WTC11 (cell line): ENCODE data around the gene SPP1. TPM values are rescaled to one million over a fixed set of nuclear protein-coding genes. Genes with fewer than 3 reads are reported as not detected.

Source experiments
- ATAC-seq: fragments of 200-7000 bp; cut with Tn5 transposase; 2 replicates; pipeline ENCODE4 v1.10.0; 2021; ENCODE audit warnings: mild to moderate bottlenecking, moderate library complexity
- CTCF ChIA-PET: fragments of 300-600 bp; sonication (Branson Sonifier 250); formaldehyde crosslinking; loops from one replicate; lab custom pipeline; 2021; ENCODE audit warnings: antibody characterized with exemption; lab: Charles Lee
- POLR2A ChIA-PET: fragments of 350-600 bp; sonication (Branson Sonifier 250); formaldehyde crosslinking; loops from one replicate; lab custom pipeline; 2021; ENCODE audit warnings: antibody characterized with exemption; lab: Charles Lee
- DNase-seq: peaks from one replicate; pipeline ENCODE4 v3.0.0; 2021; ENCODE audit warnings: low spot score
- H3K27ac Mint-ChIP-seq: 2 replicates; pipeline ENCODE4 v1.8.0; 2021; ENCODE audit warnings: mixed read lengths
- H3K27me3 Mint-ChIP-seq: 2 replicates; pipeline ENCODE4 v1.8.0; 2021; ENCODE audit warnings: low read depth, mild to moderate bottlenecking, moderate library complexity, mixed read lengths
- H3K36me3 Mint-ChIP-seq: 2 replicates; pipeline ENCODE4 v1.8.0; 2021; ENCODE audit warnings: mixed read lengths
- H3K4me1 Mint-ChIP-seq: 2 replicates; pipeline ENCODE4 v1.8.0; 2022; ENCODE audit warnings: mixed read lengths
- H3K4me3 Mint-ChIP-seq: 2 replicates; pipeline ENCODE4 v1.8.0; 2021; ENCODE audit warnings: mild to moderate bottlenecking, moderate library complexity, mixed read lengths
- H3K9me3 Mint-ChIP-seq: 2 replicates; pipeline ENCODE4 v1.8.0; 2021; ENCODE audit warnings: mixed read lengths
- ESRRA ChIP-seq: sonication (generic); formaldehyde crosslinking; IDR thresholded peaks from 2 replicates; pipeline ENCODE4 v1.8.1; 2022; ENCODE audit warnings: mild to moderate bottlenecking, missing genetic modification reagents, borderline replicate concordance
- FOXP1 ChIP-seq: sonication (generic); formaldehyde crosslinking; IDR thresholded peaks from 2 replicates; pipeline ENCODE4 v1.8.0; 2022; ENCODE audit warnings: missing genetic modification reagents, mild to moderate bottlenecking, moderate library complexity, borderline replicate concordance
- GRHL2 ChIP-seq: fragments of 250-450 bp; sonication (Bioruptor Pico); IDR thresholded peaks from 2 replicates; pipeline ENCODE4 v1.8.0; 2022; ENCODE audit warnings: mild to moderate bottlenecking, moderate library complexity; ENCODE audit not compliant: insufficient replicate concordance, severe bottlenecking
- IRF2 ChIP-seq: sonication (generic); formaldehyde crosslinking; IDR thresholded peaks from 2 replicates; pipeline ENCODE4 v1.8.0; 2022; ENCODE audit warnings: low read depth, missing genetic modification reagents, borderline replicate concordance
- KAT7 ChIP-seq: sonication (generic); formaldehyde crosslinking; IDR thresholded peaks from 2 replicates; pipeline ENCODE4 v1.8.1; 2023; ENCODE audit warnings: missing genetic modification reagents, mild to moderate bottlenecking, borderline replicate concordance
- RORB ChIP-seq: fragments of 250-450 bp; sonication (Bioruptor Pico); IDR thresholded peaks from 2 replicates; pipeline ENCODE4 v1.9.0; 2021; ENCODE audit warnings: mild to moderate bottlenecking
- SOX15 ChIP-seq: fragments of 250-450 bp; sonication (Bioruptor Pico); IDR thresholded peaks from 2 replicates; pipeline ENCODE4 v1.9.0; 2021; ENCODE audit warnings: mild to moderate bottlenecking
- SP1 ChIP-seq: sonication (generic); formaldehyde crosslinking; conservative IDR thresholded peaks from 2 replicates; pipeline ENCODE4 v1.8.1; 2022; ENCODE audit warnings: missing genetic modification reagents
- ZNF138 ChIP-seq: sonication (generic); formaldehyde crosslinking; conservative IDR thresholded peaks from 2 replicates; pipeline ENCODE4 v1.8.1; 2022; ENCODE audit warnings: mild to moderate bottlenecking, moderate library complexity, missing genetic modification reagents
- ZNF232 ChIP-seq: sonication (generic); formaldehyde crosslinking; IDR thresholded peaks from 2 replicates; pipeline ENCODE4 v1.8.0; 2022; ENCODE audit warnings: mild to moderate bottlenecking, missing genetic modification reagents
- ZNF263 ChIP-seq: sonication (generic); formaldehyde crosslinking; IDR thresholded peaks from 2 replicates; pipeline ENCODE4 v1.8.1; 2022; ENCODE audit warnings: low read depth, mild to moderate bottlenecking, moderate library complexity, missing genetic modification reagents
- ZNF416 ChIP-seq: fragments of 250-450 bp; sonication (Bioruptor Pico); IDR thresholded peaks from 2 replicates; pipeline ENCODE4 v1.9.0; 2021; ENCODE audit warnings: mild to moderate bottlenecking, inconsistent platforms
- ZNF671 ChIP-seq: fragments of 250-450 bp; sonication (Bioruptor Pico); IDR thresholded peaks from 2 replicates; pipeline ENCODE4 v1.8.0; 2021; ENCODE audit warnings: mild to moderate bottlenecking
- total RNA-seq: library from RNA; stranded (reverse); gene quantifications from 3 replicates; pipeline ENCODE4 v1.2.3, GENCODE V29; 2021
- TF ChIP-seq, protein P1 (sequence below): fragments of 250-450 bp; sonication (Bioruptor Pico); IDR thresholded peaks from 2 replicates; pipeline ENCODE4 v1.9.0; 2021; ENCODE audit warnings: moderate library complexity, mild to moderate bottlenecking, inconsistent platforms, borderline replicate concordance
- TF ChIP-seq, protein P2 (sequence below): fragments of 250-450 bp; sonication (Bioruptor Pico); IDR thresholded peaks from 2 replicates; pipeline ENCODE4 v2.1.2; 2022; ENCODE audit warnings: mild to moderate bottlenecking, moderate library complexity
- TF ChIP-seq, protein P3 (sequence below): sonication (generic); formaldehyde crosslinking; IDR thresholded peaks from 2 replicates; pipeline ENCODE4 v1.8.0; 2022; ENCODE audit warnings: mild to moderate bottlenecking, missing genetic modification reagents
- TF ChIP-seq, protein P4 (sequence below): fragments of 250-450 bp; sonication (Bioruptor Pico); IDR thresholded peaks from 2 replicates; pipeline ENCODE4 v1.9.0; 2021; ENCODE audit warnings: mild to moderate bottlenecking
- TF ChIP-seq, protein P5 (sequence below): fragments of 200-600 bp; IDR thresholded peaks from 2 replicates; pipeline ENCODE4 v1.8.0; 2022; ENCODE audit warnings: antibody characterized with exemption
- TF ChIP-seq, protein P6 (sequence below): sonication (generic); formaldehyde crosslinking; IDR thresholded peaks from 2 replicates; pipeline ENCODE4 v1.8.0; 2022; ENCODE audit warnings: missing genetic modification reagents
- TF ChIP-seq, protein P7 (sequence below): sonication (generic); formaldehyde crosslinking; IDR thresholded peaks from 2 replicates; pipeline ENCODE4 v1.8.1; 2023; ENCODE audit warnings: mild to moderate bottlenecking, moderate library complexity, missing genetic modification reagents
- TF ChIP-seq, protein P8 (sequence below): sonication (generic); formaldehyde crosslinking; IDR thresholded peaks from 2 replicates; pipeline ENCODE4 v1.8.1; 2022; ENCODE audit warnings: mild to moderate bottlenecking, missing genetic modification reagents, moderate library complexity, borderline replicate concordance
- TF ChIP-seq, protein P9 (sequence below): sonication (generic); formaldehyde crosslinking; conservative IDR thresholded peaks from 2 replicates; pipeline ENCODE4 v1.8.1; 2022; ENCODE audit warnings: mild to moderate bottlenecking, missing genetic modification reagents

The SPP1 gene
- total RNA-seq, 1 experiment from 2014 or later, result 56.6 TPM

DNA sequence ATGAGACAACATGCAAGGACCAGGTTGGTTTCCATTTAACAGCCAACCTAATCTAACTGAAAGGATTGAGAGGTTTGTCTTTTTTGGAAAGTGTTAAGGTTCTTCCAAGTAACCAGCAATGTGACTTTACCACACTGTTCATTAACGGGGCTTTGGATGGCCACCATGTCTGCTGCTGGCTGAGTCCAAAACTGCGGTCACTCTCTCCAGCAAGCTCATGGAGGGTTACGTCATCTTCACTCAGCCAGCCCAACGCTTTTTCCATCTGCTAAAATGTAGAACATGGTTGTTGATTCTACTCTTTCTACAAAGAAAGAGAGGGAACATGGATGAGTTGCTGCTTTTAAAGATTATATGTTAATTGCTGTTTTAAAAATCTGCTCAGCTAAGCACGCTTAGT, 43.0 kb downstream of the SPP1 start:
- POLR2A ChIA-PET, result no interaction called here
- ATAC-seq (no peak), DNase-seq (no peak)
- H3K36me3 Mint-ChIP-seq, result peaks cover 26% of the 10 kb centered on the region
- CTCF ChIA-PET, result no interaction called here
- H3K4me1 Mint-ChIP-seq, result peaks cover 37% of the 10 kb centered on the region
- H3K4me3 Mint-ChIP-seq, result no peak overlapping the region
- H3K27ac Mint-ChIP-seq, result no peak overlapping the region; the same call in 1 of the 2 replicates
- no peaks in the 10 kb centered on the region for H3K27me3 Mint-ChIP-seq
- TF ChIP-seq SOX15 (CRISPR knock-in tag), result no peak
- TF ChIP-seq, protein P1, sequence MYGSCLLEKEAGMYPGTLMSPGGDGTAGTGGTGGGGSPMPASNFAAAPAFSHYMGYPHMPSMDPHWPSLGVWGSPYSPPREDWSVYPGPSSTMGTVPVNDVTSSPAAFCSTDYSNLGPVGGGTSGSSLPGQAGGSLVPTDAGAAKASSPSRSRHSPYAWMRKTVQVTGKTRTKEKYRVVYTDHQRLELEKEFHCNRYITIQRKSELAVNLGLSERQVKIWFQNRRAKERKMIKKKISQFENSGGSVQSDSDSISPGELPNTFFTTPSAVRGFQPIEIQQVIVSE (CRISPR knock-in tag), result no peak
- TF ChIP-seq, protein P2, sequence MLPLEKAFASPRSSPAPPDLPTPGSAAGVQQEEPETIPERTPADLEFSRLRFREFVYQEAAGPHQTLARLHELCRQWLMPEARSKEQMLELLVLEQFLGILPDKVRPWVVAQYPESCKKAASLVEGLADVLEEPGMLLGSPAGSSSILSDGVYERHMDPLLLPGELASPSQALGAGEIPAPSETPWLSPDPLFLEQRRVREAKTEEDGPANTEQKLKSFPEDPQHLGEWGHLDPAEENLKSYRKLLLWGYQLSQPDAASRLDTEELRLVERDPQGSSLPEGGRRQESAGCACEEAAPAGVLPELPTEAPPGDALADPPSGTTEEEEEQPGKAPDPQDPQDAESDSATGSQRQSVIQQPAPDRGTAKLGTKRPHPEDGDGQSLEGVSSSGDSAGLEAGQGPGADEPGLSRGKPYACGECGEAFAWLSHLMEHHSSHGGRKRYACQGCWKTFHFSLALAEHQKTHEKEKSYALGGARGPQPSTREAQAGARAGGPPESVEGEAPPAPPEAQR (CRISPR knock-in tag), result no peak
- no peak for TF ChIP-seq ZNF232 (CRISPR knock-in tag)
- no peak for TF ChIP-seq FOXP1 (CRISPR knock-in tag)
- no peak for TF ChIP-seq GRHL2 (CRISPR knock-in tag)
- TF ChIP-seq, protein P3, sequence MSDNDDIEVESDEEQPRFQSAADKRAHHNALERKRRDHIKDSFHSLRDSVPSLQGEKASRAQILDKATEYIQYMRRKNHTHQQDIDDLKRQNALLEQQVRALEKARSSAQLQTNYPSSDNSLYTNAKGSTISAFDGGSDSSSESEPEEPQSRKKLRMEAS (CRISPR knock-in tag), result no peak
- no peak for TF ChIP-seq ZNF138
- TF ChIP-seq, protein P4, sequence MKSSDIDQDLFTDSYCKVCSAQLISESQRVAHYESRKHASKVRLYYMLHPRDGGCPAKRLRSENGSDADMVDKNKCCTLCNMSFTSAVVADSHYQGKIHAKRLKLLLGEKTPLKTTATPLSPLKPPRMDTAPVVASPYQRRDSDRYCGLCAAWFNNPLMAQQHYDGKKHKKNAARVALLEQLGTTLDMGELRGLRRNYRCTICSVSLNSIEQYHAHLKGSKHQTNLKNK (CRISPR knock-in tag), result no peak
- TF ChIP-seq, protein P5, sequence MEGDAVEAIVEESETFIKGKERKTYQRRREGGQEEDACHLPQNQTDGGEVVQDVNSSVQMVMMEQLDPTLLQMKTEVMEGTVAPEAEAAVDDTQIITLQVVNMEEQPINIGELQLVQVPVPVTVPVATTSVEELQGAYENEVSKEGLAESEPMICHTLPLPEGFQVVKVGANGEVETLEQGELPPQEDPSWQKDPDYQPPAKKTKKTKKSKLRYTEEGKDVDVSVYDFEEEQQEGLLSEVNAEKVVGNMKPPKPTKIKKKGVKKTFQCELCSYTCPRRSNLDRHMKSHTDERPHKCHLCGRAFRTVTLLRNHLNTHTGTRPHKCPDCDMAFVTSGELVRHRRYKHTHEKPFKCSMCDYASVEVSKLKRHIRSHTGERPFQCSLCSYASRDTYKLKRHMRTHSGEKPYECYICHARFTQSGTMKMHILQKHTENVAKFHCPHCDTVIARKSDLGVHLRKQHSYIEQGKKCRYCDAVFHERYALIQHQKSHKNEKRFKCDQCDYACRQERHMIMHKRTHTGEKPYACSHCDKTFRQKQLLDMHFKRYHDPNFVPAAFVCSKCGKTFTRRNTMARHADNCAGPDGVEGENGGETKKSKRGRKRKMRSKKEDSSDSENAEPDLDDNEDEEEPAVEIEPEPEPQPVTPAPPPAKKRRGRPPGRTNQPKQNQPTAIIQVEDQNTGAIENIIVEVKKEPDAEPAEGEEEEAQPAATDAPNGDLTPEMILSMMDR, result no peak
- TF ChIP-seq ZNF416 (CRISPR knock-in tag), result no peak
- no peak for TF ChIP-seq RORB
- H3K9me3 Mint-ChIP-seq, result 0 out of 2 replicates have a peak, but pooled peaks cover 2% of the 10 kb centered on the region

DNA sequence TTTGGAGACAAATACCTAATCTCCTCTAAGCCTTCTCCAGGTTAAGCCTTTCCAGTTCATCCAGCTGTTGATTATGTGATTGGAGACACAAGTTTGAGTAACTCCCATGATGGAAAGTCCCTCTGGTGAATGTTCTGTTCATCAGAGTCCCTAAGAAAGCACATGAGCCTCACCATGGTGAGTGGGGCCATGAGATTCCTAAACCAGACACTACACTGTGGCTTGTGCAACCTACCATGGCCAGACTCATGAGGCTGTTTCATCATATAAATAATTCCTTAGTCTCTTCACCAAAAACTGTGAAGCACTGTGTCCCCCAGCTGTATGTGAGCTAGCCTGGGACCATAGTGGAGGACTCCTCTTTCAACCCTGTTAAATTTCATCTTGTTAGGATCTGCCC, 46.3 kb downstream of the SPP1 start:
- ATAC-seq (no peak), DNase-seq (no peak)
- H3K4me1 Mint-ChIP-seq, result peaks cover 16% of the 10 kb centered on the region
- CTCF ChIA-PET, result interaction anchor here (0.6 to 3.0 kb wide), 2 partner anchors 11 to 149 kb away, joined by 3 to 20 read pairs; no protein-coding TSS in a partner anchor
- H3K27me3 Mint-ChIP-seq, result no peaks in the 10 kb centered on the region; the same call in 1 of the 2 replicates
- no peak overlapping the region for H3K27ac Mint-ChIP-seq
- TF ChIP-seq ZNF671 (CRISPR knock-in tag), result no peak
- TF ChIP-seq, protein P3 (CRISPR knock-in tag), result no peak
- TF ChIP-seq, protein P6, sequence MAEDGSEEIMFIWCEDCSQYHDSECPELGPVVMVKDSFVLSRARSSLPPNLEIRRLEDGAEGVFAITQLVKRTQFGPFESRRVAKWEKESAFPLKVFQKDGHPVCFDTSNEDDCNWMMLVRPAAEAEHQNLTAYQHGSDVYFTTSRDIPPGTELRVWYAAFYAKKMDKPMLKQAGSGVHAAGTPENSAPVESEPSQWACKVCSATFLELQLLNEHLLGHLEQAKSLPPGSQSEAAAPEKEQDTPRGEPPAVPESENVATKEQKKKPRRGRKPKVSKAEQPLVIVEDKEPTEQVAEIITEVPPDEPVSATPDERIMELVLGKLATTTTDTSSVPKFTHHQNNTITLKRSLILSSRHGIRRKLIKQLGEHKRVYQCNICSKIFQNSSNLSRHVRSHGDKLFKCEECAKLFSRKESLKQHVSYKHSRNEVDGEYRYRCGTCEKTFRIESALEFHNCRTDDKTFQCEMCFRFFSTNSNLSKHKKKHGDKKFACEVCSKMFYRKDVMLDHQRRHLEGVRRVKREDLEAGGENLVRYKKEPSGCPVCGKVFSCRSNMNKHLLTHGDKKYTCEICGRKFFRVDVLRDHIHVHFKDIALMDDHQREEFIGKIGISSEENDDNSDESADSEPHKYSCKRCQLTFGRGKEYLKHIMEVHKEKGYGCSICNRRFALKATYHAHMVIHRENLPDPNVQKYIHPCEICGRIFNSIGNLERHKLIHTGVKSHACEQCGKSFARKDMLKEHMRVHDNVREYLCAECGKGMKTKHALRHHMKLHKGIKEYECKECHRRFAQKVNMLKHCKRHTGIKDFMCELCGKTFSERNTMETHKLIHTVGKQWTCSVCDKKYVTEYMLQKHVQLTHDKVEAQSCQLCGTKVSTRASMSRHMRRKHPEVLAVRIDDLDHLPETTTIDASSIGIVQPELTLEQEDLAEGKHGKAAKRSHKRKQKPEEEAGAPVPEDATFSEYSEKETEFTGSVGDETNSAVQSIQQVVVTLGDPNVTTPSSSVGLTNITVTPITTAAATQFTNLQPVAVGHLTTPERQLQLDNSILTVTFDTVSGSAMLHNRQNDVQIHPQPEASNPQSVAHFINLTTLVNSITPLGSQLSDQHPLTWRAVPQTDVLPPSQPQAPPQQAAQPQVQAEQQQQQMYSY (CRISPR knock-in tag), result no peak
- no peak for TF ChIP-seq KAT7 (CRISPR knock-in tag)
- TF ChIP-seq, protein P7, sequence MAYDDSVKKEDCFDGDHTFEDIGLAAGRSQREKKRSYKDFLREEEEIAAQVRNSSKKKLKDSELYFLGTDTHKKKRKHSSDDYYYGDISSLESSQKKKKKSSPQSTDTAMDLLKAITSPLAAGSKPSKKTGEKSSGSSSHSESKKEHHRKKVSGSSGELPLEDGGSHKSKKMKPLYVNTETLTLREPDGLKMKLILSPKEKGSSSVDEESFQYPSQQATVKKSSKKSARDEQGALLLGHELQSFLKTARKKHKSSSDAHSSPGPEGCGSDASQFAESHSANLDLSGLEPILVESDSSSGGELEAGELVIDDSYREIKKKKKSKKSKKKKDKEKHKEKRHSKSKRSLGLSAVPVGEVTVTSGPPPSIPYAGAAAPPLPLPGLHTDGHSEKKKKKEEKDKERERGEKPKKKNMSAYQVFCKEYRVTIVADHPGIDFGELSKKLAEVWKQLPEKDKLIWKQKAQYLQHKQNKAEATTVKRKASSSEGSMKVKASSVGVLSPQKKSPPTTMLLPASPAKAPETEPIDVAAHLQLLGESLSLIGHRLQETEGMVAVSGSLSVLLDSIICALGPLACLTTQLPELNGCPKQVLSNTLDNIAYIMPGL (CRISPR knock-in tag), result no peak
- TF ChIP-seq, protein P8, sequence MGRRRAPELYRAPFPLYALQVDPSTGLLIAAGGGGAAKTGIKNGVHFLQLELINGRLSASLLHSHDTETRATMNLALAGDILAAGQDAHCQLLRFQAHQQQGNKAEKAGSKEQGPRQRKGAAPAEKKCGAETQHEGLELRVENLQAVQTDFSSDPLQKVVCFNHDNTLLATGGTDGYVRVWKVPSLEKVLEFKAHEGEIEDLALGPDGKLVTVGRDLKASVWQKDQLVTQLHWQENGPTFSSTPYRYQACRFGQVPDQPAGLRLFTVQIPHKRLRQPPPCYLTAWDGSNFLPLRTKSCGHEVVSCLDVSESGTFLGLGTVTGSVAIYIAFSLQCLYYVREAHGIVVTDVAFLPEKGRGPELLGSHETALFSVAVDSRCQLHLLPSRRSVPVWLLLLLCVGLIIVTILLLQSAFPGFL (CRISPR knock-in tag), result no peak
- TF ChIP-seq ESRRA (CRISPR knock-in tag), result no peak
- no peak for TF ChIP-seq ZNF263 (CRISPR knock-in tag)
- no peak for TF ChIP-seq SP1 (CRISPR knock-in tag)
- TF ChIP-seq ZNF232 (CRISPR knock-in tag), result no peak
- TF ChIP-seq, protein P9, sequence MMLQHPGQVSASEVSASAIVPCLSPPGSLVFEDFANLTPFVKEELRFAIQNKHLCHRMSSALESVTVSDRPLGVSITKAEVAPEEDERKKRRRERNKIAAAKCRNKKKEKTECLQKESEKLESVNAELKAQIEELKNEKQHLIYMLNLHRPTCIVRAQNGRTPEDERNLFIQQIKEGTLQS, result no peak
- no peak for TF ChIP-seq IRF2 (CRISPR knock-in tag)
- H3K4me3 Mint-ChIP-seq, result no peak overlapping the region
- POLR2A ChIA-PET, result no interaction called here
- H3K36me3 Mint-ChIP-seq, result peaks cover 59% of the 10 kb centered on the region
- H3K9me3 Mint-ChIP-seq, result peaks cover 21% of the 10 kb centered on the region
